Measurements from ENCODE around the gene PRELID3B.

GRCh38 chr20:59004763-59005522 lies 37.6 kb downstream of the PRELID3B start:
- no peak for TF ChIP-seq CTCF (IDR thresholded peaks at IDR 0.05; ENCODE audit: low read depth, low read length)
- no peak for TF ChIP-seq EZH2phosphoT487 (IDR thresholded peaks at IDR 0.05; ENCODE audit: low read depth)

All from OCI-LY3 (cell line).